Right renal cortex interstitium (tissue), 3 donors: ENCODE data around the gene TMEM220. TPM values are rescaled to one million over a fixed set of nuclear protein-coding genes. Genes with fewer than 3 reads are reported as not detected.
"Not testable (repeated sequence)": the region's sequence is repeated elsewhere in the genome, so short reads cannot be mapped to it uniquely, and the experiment has no call there.

Source experiments
- DNase-seq, 3 donors: peaks; one replicate each; pipeline ENCODE4 v3.0.0-alpha.2; 2013; ENCODE audit warnings: low read depth in 3 of 3, low spot score in 2 of 3
- polyA plus RNA-seq, 3 donors: library from polyadenylated mRNA; unstranded; fragments of 120-200 nt; gene quantifications; one replicate each; pipeline ENCODE4 v1.2.1, GENCODE V29; 2013; ENCODE audit not compliant: insufficient read length in 3 of 3

TMEM220 gene
- polyA plus RNA-seq, 3 donors: 8.5 to 10.0 (median 8.5) TPM

GRCh38 chr17:10731408-10731879 lies 1.6 kb upstream of the TMEM220 start:
- no peak for DNase-seq

- DNase-seq: not testable (repeated sequence)
Observed at GRCh38 chr17:10730247-10730646, 424 bp upstream of the TMEM220 start.

- no peak for DNase-seq
Observed at GRCh38 chr17:10728331-10728892, 1.4 kb downstream of the TMEM220 start.

- DNase-seq: no peak
Observed at GRCh38 chr17:10727192-10727591, 2.6 kb downstream of the TMEM220 start.

- DNase-seq: no peak
Observed at GRCh38 chr17:10726196-10726595, 3.6 kb downstream of the TMEM220 start.

GRCh38 chr17:10725262-10725661 lies 4.6 kb downstream of the TMEM220 start:
- DNase-seq: no peak

GRCh38 chr17:10724546-10725195 lies 5.2 kb downstream of the TMEM220 start:
- no peak for DNase-seq

- no peak for DNase-seq
Observed at GRCh38 chr17:10718547-10718946, 11.3 kb downstream of the TMEM220 start.

- no peak for DNase-seq
Observed at GRCh38 chr17:10716218-10716617, 13.6 kb downstream of the TMEM220 start.

GRCh38 chr17:10713318-10713717 lies 16.5 kb downstream of the TMEM220 start:
- no peak for DNase-seq

GRCh38 chr17:10705727-10706126 lies 24.1 kb downstream of the TMEM220 start:
- DNase-seq: no peak

GRCh38 chr17:10702574-10702973 lies 27.2 kb downstream of the TMEM220 start:
- no peak for DNase-seq

GRCh38 chr17:10699856-10700255 lies 30.0 kb downstream of the TMEM220 start:
- no peak for DNase-seq

GRCh38 chr17:10698096-10698818 lies 31.6 kb downstream of the TMEM220 start:
- DNase-seq: peak in 1 of 3 donors; percentile 15

- DNase-seq: peak; percentile 87 to 93 (median 93)
Observed at GRCh38 chr17:10697092-10698081, 32.4 kb downstream of the TMEM220 start, which contains the start of the genes ADPRM and SCO1. TSS of gene ADPRM (plus strand) at chr17:10697594. CDS start at chr17:10704927, 7,333 bp downstream. TSS of gene SCO1 (minus strand) at chr17:10697533. CDS start at chr17:10697507, 26 bp downstream.

GRCh38 chr17:10695875-10696407 lies 33.9 kb downstream of the TMEM220 start:
- DNase-seq: not testable (repeated sequence)

GRCh38 chr17:10687499-10687898 lies 42.3 kb downstream of the TMEM220 start:
- DNase-seq: no peak

- no peak for DNase-seq
Observed at GRCh38 chr17:10683853-10684252, 46.0 kb downstream of the TMEM220 start.

- no peak for DNase-seq
Observed at GRCh38 chr17:10681866-10682446, 47.9 kb downstream of the TMEM220 start.

GRCh38 chr17:10674704-10675103 lies 55.1 kb downstream of the TMEM220 start:
- no peak for DNase-seq
